ENCODE results near the gene RAD51B. TPM values are rescaled to one million over a fixed set of nuclear protein-coding genes. Genes with fewer than 3 reads are reported as not detected.

The RAD51B gene
- total RNA-seq, 1 experiment from 2014 or later, result 20.0 TPM

- Histone ChIP-seq H3K36me3 (ENCODE audit: control insufficient read depth in 1 of 2, insufficient read depth in 2 of 2, low read length in 2 of 2) (no peaks in the 10 kb centered on the region), H3K9me2 (ENCODE audit: insufficient read depth) (no peaks in the 10 kb centered on the region), H3K4me1 (ENCODE audit: control insufficient read depth in 1 of 2, insufficient read depth in 2 of 2, low read length in 2 of 2) (peaks cover 13 to 20% of the 10 kb centered on the region in 2 experiments), H3K79me2 (ENCODE audit: insufficient read depth, low read length) (no peaks in the 10 kb centered on the region), H3K9me3 (ENCODE audit: control insufficient read depth in 1 of 2, insufficient read depth in 1 of 2, low read depth in 1 of 2, low read length in 2 of 2) (no peaks in the 10 kb centered on the region), H3K27ac (ENCODE audit: low read depth, low read length) (no peak overlapping the region), H4K20me1 (ENCODE audit: insufficient read depth) (no peaks in the 10 kb centered on the region), H3K4me2 (ENCODE audit: low read length) (no peak overlapping the region), H3K9ac (ENCODE audit: low read length) (no peak overlapping the region), H3K27me3 (ENCODE audit: insufficient read depth, low read length) (no peaks in the 10 kb centered on the region), H2AFZ (ENCODE audit: low read depth, low read length, poor library complexity, severe bottlenecking) (no peak overlapping the region), H3K4me3 (replicated peaks in 1 of 2; ENCODE audit: low read depth in 1 of 2, low read length in 2 of 2) (no peak overlapping the region)
- no peak for DNase-seq (ENCODE audit: low read depth, low spot score)
- intact Hi-C loops (cut with micrococcal nuclease), result no loop called here
- CTCF ChIA-PET, result no interaction called here
- POLR2A ChIA-PET, result no interaction called here
- RAD21 ChIA-PET (ENCODE audit: low non-redundant PET in 1 of 2, low total read pairs in 2 of 2, uncharacterized antibody in 2 of 2, unreplicated experiment in 2 of 2), result no interaction called here
- ATAC-seq, result no peak
- TF ChIP-seq EGR1 (IDR thresholded peaks at IDR 0.05; ENCODE audit: low read depth), result no peak
- TF ChIP-seq SRF (IDR thresholded peaks at IDR 0.05; ENCODE audit: low read depth), result no peak
- no peak for TF ChIP-seq YY1 (IDR thresholded peaks at IDR 0.05; ENCODE audit: extremely low read depth, insufficient replicate concordance, low read depth, low read length)
- TF ChIP-seq EZH2phosphoT487 (IDR thresholded peaks at IDR 0.05; ENCODE audit: borderline replicate concordance), result no peak
- TF ChIP-seq REST (IDR thresholded peaks at IDR 0.05; ENCODE audit: low read depth), result no peak
- TF ChIP-seq CBX3 (IDR thresholded peaks at IDR 0.05; ENCODE audit: low read depth), result no peak
- TF ChIP-seq ZFX (IDR thresholded peaks at IDR 0.05), result no peak
- TF ChIP-seq ELF1 (IDR thresholded peaks at IDR 0.05; ENCODE audit: borderline replicate concordance, low read depth), result no peak
- TF ChIP-seq FOSL1 (IDR thresholded peaks at IDR 0.05; ENCODE audit: low read depth), result no peak
- TF ChIP-seq CEBPB (IDR thresholded peaks at IDR 0.05; ENCODE audit: low read depth), result no peak
- no peak for TF ChIP-seq SP1 (IDR thresholded peaks at IDR 0.05; ENCODE audit: low read depth)
- TF ChIP-seq JUND (IDR thresholded peaks at IDR 0.05), result no peak
- no peak for TF ChIP-seq MAX (IDR thresholded peaks at IDR 0.05)
- no peak for TF ChIP-seq ATF3 (IDR thresholded peaks at IDR 0.05)
- TF ChIP-seq SIN3A (IDR thresholded peaks at IDR 0.05; ENCODE audit: low read depth), result no peak
- no peak for TF ChIP-seq TCF7L2 (IDR thresholded peaks at IDR 0.05; ENCODE audit: borderline replicate concordance, extremely low read depth, insufficient read depth, insufficient read length)
- no peak for TF ChIP-seq ZNF274 (IDR thresholded peaks at IDR 0.05; ENCODE audit: low read depth, low read length)
- TF ChIP-seq RAD21 (IDR thresholded peaks at IDR 0.05; ENCODE audit: low read depth), result no peak
- no TSS peak for BruUV-seq (replicated peaks)
Measured at GRCh38 chr14:68279437-68279720, 459.8 kb downstream of the RAD51B start.

Data from HCT116 (cell line).